Sigmoid colon (tissue), 4 donors: ENCODE results near the gene KCNH3.

Experiments used
- CTCF ChIP-seq, 4 experiments: fragments of 450-650 bp in 3 of 4; fragments of 200-600 bp in 1 of 4; IDR thresholded peaks; one replicate each; pipeline ENCODE4 v1.5.1; 2016 to 2019; ENCODE audit warnings: antibody characterized with exemption in 4 of 4, mild to moderate bottlenecking in 3 of 4, moderate library complexity in 2 of 4
- POLR2AphosphoS5 ChIP-seq, 4 donors: sonication (generic); formaldehyde crosslinking; IDR thresholded peaks; one replicate each; pipeline ENCODE4 v1.6.1; 2017; ENCODE audit warnings: antibody characterized with exemption in 4 of 4

DNA sequence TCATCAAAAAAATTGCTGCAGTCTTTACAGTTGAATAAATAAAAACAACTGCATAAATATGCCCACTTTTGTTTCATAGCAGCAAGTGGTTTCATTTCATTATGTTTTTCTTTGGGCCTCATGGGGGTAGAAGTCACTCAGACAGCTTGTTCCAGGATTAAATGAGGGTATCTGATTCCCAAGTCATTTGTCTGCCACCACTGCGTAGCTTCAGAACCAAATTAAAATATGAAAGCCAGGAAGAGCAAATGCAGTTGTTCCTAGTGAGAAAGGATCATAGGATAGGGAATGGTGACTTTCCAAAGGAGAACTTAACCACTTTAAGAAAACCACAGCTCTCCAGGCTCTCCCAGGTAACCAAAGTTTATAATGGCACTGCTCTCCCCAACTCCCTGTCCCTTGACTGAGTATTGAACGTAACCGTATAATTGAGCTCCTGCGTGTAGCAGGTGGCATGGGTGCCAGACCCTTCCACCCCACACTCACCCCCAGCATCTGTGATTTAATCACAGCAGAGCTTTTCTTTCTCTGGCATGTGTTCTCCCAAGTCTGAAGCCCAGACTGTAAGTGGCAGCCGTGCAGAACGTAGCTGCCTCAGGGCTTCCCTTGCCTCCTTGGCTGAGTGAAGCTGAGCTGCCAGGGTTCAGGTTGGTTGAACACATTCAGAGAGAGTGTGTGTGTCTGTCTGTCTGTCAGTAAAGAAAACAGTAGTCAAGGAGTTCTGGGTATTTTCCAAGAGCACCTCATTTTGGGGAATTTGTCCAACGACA is 11.3 kb upstream of the KCNH3 start:
- TF ChIP-seq POLR2AphosphoS5 (IDR thresholded peaks at IDR 0.05) (no peak), CTCF (IDR thresholded peaks at IDR 0.05) (no peak)
